IMR-90 (cell line): Measurements from ENCODE around the gene GNB1L. TPM values are rescaled to one million over a fixed set of nuclear protein-coding genes. Genes with fewer than 3 reads are reported as not detected.

ENCODE experiments used
- ATAC-seq: fragments of 200-7000 bp; cut with Tn5 transposase; 2 replicates; pipeline ENCODE4 v1.9.1; 2020; ENCODE audit warnings: low read depth, mild to moderate bottlenecking, moderate library complexity
- BruUV-seq: library from RNA; stranded (reverse); fragments of 400-500 nt; replicated peaks from 2 replicates; lab custom pipeline; 2021; lab: Mats Ljungman, UMichigan
- CTCF ChIA-PET: fragments of 300-600 bp; formaldehyde crosslinking; extraction: SDS; loops from one replicate; lab custom pipeline; 2021; ENCODE audit warnings: antibody characterized with exemption; lab: Yijun Ruan, JAX
- POLR2A ChIA-PET: fragments of 300-600 bp; sonication (Branson Sonifier 250); formaldehyde crosslinking; loops from one replicate; lab custom pipeline; 2022; ENCODE audit warnings: antibody characterized with exemption; ENCODE audit not compliant: unreplicated experiment; lab: Charles Lee
- DNase-seq: peaks from one replicate; pipeline ENCODE4 v3.0.0; 2013
- H2AFZ ChIP-seq: replicated peaks from 2 replicates; pipeline ENCODE3; 2013; ENCODE audit warnings: low read length, mild to moderate bottlenecking; ENCODE audit not compliant: poor library complexity
- H2AK5ac ChIP-seq: 2 replicates; pipeline ENCODE4 v1.6.1; 2013; ENCODE audit warnings: low read depth, low read length, inconsistent platforms
- H2AK9ac ChIP-seq: replicated peaks from 2 replicates; pipeline ENCODE3; 2013; ENCODE audit warnings: mild to moderate bottlenecking, low read depth, low read length, moderate library complexity; ENCODE audit not compliant: poor library complexity
- H2BK120ac ChIP-seq: 2 replicates; pipeline ENCODE4 v1.6.1; 2013; ENCODE audit warnings: low read depth, low read length, inconsistent platforms
- H2BK15ac ChIP-seq: 3 replicates; pipeline ENCODE4 v1.6.1; 2013; ENCODE audit warnings: low read depth, low read length, inconsistent platforms
- H2BK20ac ChIP-seq: 2 replicates; pipeline ENCODE4 v1.6.1; 2013; ENCODE audit warnings: low read depth, mild to moderate bottlenecking, inconsistent platforms, low read length, moderate library complexity
- H2BK5ac ChIP-seq: 2 replicates; pipeline ENCODE4 v1.6.1; 2013; ENCODE audit warnings: mild to moderate bottlenecking, low read depth, low read length, inconsistent platforms; ENCODE audit not compliant: poor library complexity, severe bottlenecking
- H3K14ac ChIP-seq: replicated peaks from 2 replicates; pipeline ENCODE4 v1.6.1; 2013; ENCODE audit warnings: low read depth, low read length, inconsistent platforms
- H3K18ac ChIP-seq: 2 replicates; pipeline ENCODE4 v1.6.1; 2013; ENCODE audit warnings: low read depth, low read length, control low read depth
- H3K23ac ChIP-seq: 2 replicates; pipeline ENCODE4 v1.6.1; 2013; ENCODE audit warnings: low read depth, low read length, inconsistent platforms
- H3K27ac ChIP-seq: 2 replicates; pipeline ENCODE4 v1.5.1; 2013; ENCODE audit warnings: mild to moderate bottlenecking, control low read depth, low read length; ENCODE audit not compliant: insufficient read depth
- H3K27me3 ChIP-seq: 2 replicates; pipeline ENCODE4 v1.6.1; 2013; ENCODE audit warnings: low read length; ENCODE audit not compliant: control insufficient read depth, insufficient read depth
- H3K36me3 ChIP-seq: 2 replicates; pipeline ENCODE4 v1.6.1; 2013; ENCODE audit warnings: low read length, mixed read lengths; ENCODE audit not compliant: control insufficient read depth, insufficient read depth
- H3K4ac ChIP-seq: 2 replicates; pipeline ENCODE4 v1.6.1; 2013; ENCODE audit warnings: low read depth, low read length, inconsistent platforms
- H3K4me1 ChIP-seq: 2 replicates; pipeline ENCODE4 v1.6.1; 2013; ENCODE audit warnings: low read length, mixed read lengths; ENCODE audit not compliant: control insufficient read depth, insufficient read depth
- H3K4me2 ChIP-seq: 2 replicates; pipeline ENCODE4 v1.6.1; 2013; ENCODE audit warnings: low read depth, mild to moderate bottlenecking, control low read depth, low read length, moderate library complexity
- H3K4me3 ChIP-seq: 2 replicates; pipeline ENCODE4 v1.5.1; 2013; ENCODE audit warnings: low read depth, mild to moderate bottlenecking, control low read depth, low read length, moderate library complexity; ENCODE audit not compliant: insufficient read depth
- H3K56ac ChIP-seq: 2 replicates; pipeline ENCODE4 v1.6.1; 2013; ENCODE audit warnings: low read length, inconsistent platforms; ENCODE audit not compliant: insufficient read depth; ENCODE audit errors: extremely low read depth
- H3K79me1 ChIP-seq, 2 experiments: 2 replicates each; pipeline ENCODE4 v1.6.1; 2013; ENCODE audit warnings: low read length in 2 of 2, inconsistent platforms in 1 of 2, low read depth in 1 of 2
- H3K9ac ChIP-seq: 2 replicates; pipeline ENCODE4 v1.6.1; 2013; ENCODE audit warnings: low read depth, low read length, control low read depth
- H3K9me1 ChIP-seq: 2 replicates; pipeline ENCODE4 v1.6.1; 2013; ENCODE audit warnings: low read length, inconsistent platforms; ENCODE audit not compliant: insufficient read depth
- H3K9me3 ChIP-seq: 2 replicates; pipeline ENCODE4 v1.6.1; 2013; ENCODE audit warnings: low read length; ENCODE audit not compliant: control insufficient read depth, insufficient read depth
- H4K20me1 ChIP-seq: 2 replicates; pipeline ENCODE4 v1.6.1; 2013; ENCODE audit warnings: low read length, inconsistent platforms; ENCODE audit not compliant: insufficient read depth
- H4K5ac ChIP-seq: 2 replicates; pipeline ENCODE4 v1.6.1; 2013; ENCODE audit warnings: mild to moderate bottlenecking, low read depth, low read length, control low read depth
- H4K8ac ChIP-seq, 2 experiments: 2 replicates each; pipeline ENCODE4 v1.6.1; 2013; ENCODE audit warnings: low read depth in 2 of 2, low read length in 2 of 2, control low read depth in 1 of 2, inconsistent platforms in 1 of 2
- H4K91ac ChIP-seq: 2 replicates; pipeline ENCODE4 v1.6.1; 2013; ENCODE audit warnings: low read depth, low read length, inconsistent platforms; ENCODE audit not compliant: insufficient read depth
- BHLHE40 ChIP-seq: fragments of 150-350 bp; IDR thresholded peaks from 2 replicates; pipeline ENCODE4 v1.6.1; 2016; ENCODE audit warnings: mild to moderate bottlenecking, low read depth, low read length
- CEBPB ChIP-seq: IDR thresholded peaks from 2 replicates; pipeline ENCODE4 v1.6.1; 2012; ENCODE audit warnings: low read depth, low read length, improper control_type of control experiment
- CHD1 ChIP-seq: IDR thresholded peaks from 2 replicates; pipeline ENCODE4 v1.6.1; 2012; ENCODE audit warnings: low read depth, low read length, improper control_type of control experiment
- CTCF ChIP-seq: conservative IDR thresholded peaks from 2 replicates; pipeline ENCODE4 v1.5.1; 2012; ENCODE audit warnings: mild to moderate bottlenecking, low read depth, low read length, improper control_type of control experiment
- ELK1 ChIP-seq: fragments of 150-350 bp; IDR thresholded peaks from 2 replicates; pipeline ENCODE4 v1.6.1; 2016; ENCODE audit warnings: low read depth, mild to moderate bottlenecking, low read length, moderate library complexity, borderline replicate concordance
- FOS ChIP-seq: fragments of 150-350 bp; IDR thresholded peaks from 2 replicates; pipeline ENCODE4 v1.6.1; 2016; ENCODE audit warnings: low read depth, low read length
- MAFK ChIP-seq: IDR thresholded peaks from 2 replicates; pipeline ENCODE4 v1.6.1; 2012; ENCODE audit warnings: low read depth, low read length, improper control_type of control experiment
- MAZ ChIP-seq: IDR thresholded peaks from 2 replicates; pipeline ENCODE4 v1.6.1; 2012; ENCODE audit warnings: low read depth, mild to moderate bottlenecking, low read length, improper control_type of control experiment, moderate library complexity, borderline replicate concordance
- MXI1 ChIP-seq: IDR thresholded peaks from 2 replicates; pipeline ENCODE4 v1.6.1; 2012; ENCODE audit warnings: low read depth, mild to moderate bottlenecking, low read length, moderate library complexity, borderline replicate concordance
- NFE2L2 ChIP-seq: fragments of 150-350 bp; IDR thresholded peaks from 2 replicates; pipeline ENCODE4 v1.6.1; 2016; ENCODE audit warnings: low read depth, mild to moderate bottlenecking, low read length
- POLR2A ChIP-seq: IDR thresholded peaks from 2 replicates; pipeline ENCODE4 v1.6.1; 2012; ENCODE audit warnings: mild to moderate bottlenecking, low read depth, low read length
- RAD21 ChIP-seq: IDR thresholded peaks from 2 replicates; pipeline ENCODE4 v1.6.1; 2012; ENCODE audit warnings: low read length, improper control_type of control experiment
- RCOR1 ChIP-seq: IDR thresholded peaks from 2 replicates; pipeline ENCODE4 v1.6.1; 2012; ENCODE audit warnings: mild to moderate bottlenecking, low read length, improper control_type of control experiment; ENCODE audit not compliant: insufficient replicate concordance
- RFX5 ChIP-seq: IDR thresholded peaks from 2 replicates; pipeline ENCODE4 v1.8.0; 2012; ENCODE audit warnings: low read depth, mild to moderate bottlenecking, low read length, moderate library complexity
- SMC3 ChIP-seq: fragments of 150-350 bp; IDR thresholded peaks from 2 replicates; pipeline ENCODE4 v1.6.1; 2016; ENCODE audit warnings: low read depth, mild to moderate bottlenecking, antibody characterized with exemption, low read length, moderate library complexity
- USF2 ChIP-seq: fragments of 150-350 bp; IDR thresholded peaks from 2 replicates; pipeline ENCODE4 v1.6.1; 2017; ENCODE audit warnings: mild to moderate bottlenecking, antibody characterized with exemption, low read length, low read depth
- WGBS, 2 experiments: methylation state at CpG; one replicate each; pipeline versions ENCODE4 v1.1.5 to v1.1.7; 2013; ENCODE audit warnings: missing lambda C conversion rate in 2 of 2; ENCODE audit not compliant: insufficient read length in 1 of 2; ENCODE audit errors: extremely low coverage in 2 of 2; 5-methylcytosine and 5-hydroxymethylcytosine counted together
- dilution Hi-C: fragments of 300-500 bp; cut with HindIII; formaldehyde crosslinking; loops from one replicate; pipeline ENCODE4 v1.14.3; 2018; ENCODE audit warnings: low sequenced_read_pairs; ENCODE audit not compliant: unreplicated experiment
- in situ Hi-C: fragments of 300-500 bp; cut with MboI; formaldehyde crosslinking; loops from 3 replicates; pipeline ENCODE4 v1.14.3; 2019; ENCODE audit warnings: low sequenced_read_pairs, inconsistent platforms, mixed read lengths
- intact Hi-C: fragments of 100-400 bp; cut with micrococcal nuclease; formaldehyde crosslinking; loops from 2 replicates; pipeline ENCODE4 v1.10.0; 2022
- polyA plus RNA-seq, 3 experiments: library from polyadenylated mRNA; depleted of rRNA; stranded (reverse); fragments of >200 nt; gene quantifications; 2 replicates each; pipeline ENCODE4 v1.2.3, GENCODE V29; 2012; ENCODE audit warnings: low replicate concordance in 1 of 3
- total RNA-seq: library from RNA; depleted of rRNA; stranded (reverse); fragments of >200 nt; gene quantifications from 2 replicates; pipeline ENCODE4 v1.2.3, GENCODE V29; 2012

Gene GNB1L
- total and polyA plus RNA-seq, 2 of the 4 experiments (the other 2 are of a cell fraction) = 2.5 to 4.4 TPM

- Histone ChIP-seq H3K4me1 (peaks cover 2% of the 10 kb centered on the region; the same call in 1 of the 2 replicates), H3K9ac (no peak overlapping the region), H3K4ac (no peak overlapping the region), H4K91ac (no peak overlapping the region), H2AK9ac (no peak overlapping the region), H4K5ac (no peak overlapping the region), H4K20me1 (no peaks in the 10 kb centered on the region; the same call in 1 of the 2 replicates), H3K79me1 (no peaks in the 10 kb centered on the region), H4K8ac (no peak overlapping the region), H2BK5ac (no peak overlapping the region), H3K27ac (no peak overlapping the region), H2AK5ac (no peak overlapping the region), H3K4me2 (no peak overlapping the region), H3K14ac (no peak overlapping the region), H2AFZ (no peak overlapping the region), H3K56ac (no peak overlapping the region), H3K9me3 (no peaks in the 10 kb centered on the region), H2BK15ac (no peak overlapping the region), H3K36me3 (no peaks in the 10 kb centered on the region), H3K4me3 (no peak overlapping the region), H3K9me1 (no peaks in the 10 kb centered on the region), H2BK20ac (no peak overlapping the region), H2BK120ac (no peak overlapping the region), H3K18ac (no peak overlapping the region), H3K27me3 (peaks cover 2% of the 10 kb centered on the region; the same call in 1 of the 2 replicates), H3K23ac (no peak overlapping the region)
- DNase-seq (no peak), ATAC-seq (no peak)
- 86% methylated on average over 9 of the region's 15 CpGs; no CpG with 5 or more reads in 1 of the 2 experiments for WGBS, 2 experiments
- dilution Hi-C loops (no loop called here), intact Hi-C loops (no loop called here), in situ Hi-C loops (no loop called here)
- TF ChIP-seq RFX5 = no peak
- no peak for TF ChIP-seq USF2
- TF ChIP-seq POLR2A = no peak
- TF ChIP-seq CEBPB = no peak
- TF ChIP-seq MXI1 = no peak
- TF ChIP-seq CTCF = no peak
- no peak for TF ChIP-seq MAZ
- no peak for TF ChIP-seq RCOR1
- TF ChIP-seq NFE2L2 = no peak
- TF ChIP-seq CHD1 = no peak
- TF ChIP-seq ELK1 = no peak
- no peak for TF ChIP-seq MAFK
- TF ChIP-seq RAD21 = no peak
- no peak for TF ChIP-seq BHLHE40
- TF ChIP-seq SMC3 = no peak
- TF ChIP-seq FOS = no peak
- POLR2A ChIA-PET = no interaction called here
- no TSS peak for BruUV-seq
- CTCF ChIA-PET = interaction anchor here (1.3 kb wide), 1 partner anchor 10 kb away, joined by 5 read pairs; no protein-coding TSS in a partner anchor
Measured at GRCh38 chr22:19740586-19740985, 114.1 kb downstream of the GNB1L start.
